GM19328 (cell line): ENCODE data around the gene FOXI1.

Experiments used
- ATAC-seq: cut with Tn5 transposase; IDR thresholded peaks from one replicate; pipeline ENCODE4 v1.9.1; 2021; ENCODE audit warnings: mild to moderate bottlenecking, moderate library complexity; ENCODE audit not compliant: unreplicated experiment

Gene FOXI1

DNA sequence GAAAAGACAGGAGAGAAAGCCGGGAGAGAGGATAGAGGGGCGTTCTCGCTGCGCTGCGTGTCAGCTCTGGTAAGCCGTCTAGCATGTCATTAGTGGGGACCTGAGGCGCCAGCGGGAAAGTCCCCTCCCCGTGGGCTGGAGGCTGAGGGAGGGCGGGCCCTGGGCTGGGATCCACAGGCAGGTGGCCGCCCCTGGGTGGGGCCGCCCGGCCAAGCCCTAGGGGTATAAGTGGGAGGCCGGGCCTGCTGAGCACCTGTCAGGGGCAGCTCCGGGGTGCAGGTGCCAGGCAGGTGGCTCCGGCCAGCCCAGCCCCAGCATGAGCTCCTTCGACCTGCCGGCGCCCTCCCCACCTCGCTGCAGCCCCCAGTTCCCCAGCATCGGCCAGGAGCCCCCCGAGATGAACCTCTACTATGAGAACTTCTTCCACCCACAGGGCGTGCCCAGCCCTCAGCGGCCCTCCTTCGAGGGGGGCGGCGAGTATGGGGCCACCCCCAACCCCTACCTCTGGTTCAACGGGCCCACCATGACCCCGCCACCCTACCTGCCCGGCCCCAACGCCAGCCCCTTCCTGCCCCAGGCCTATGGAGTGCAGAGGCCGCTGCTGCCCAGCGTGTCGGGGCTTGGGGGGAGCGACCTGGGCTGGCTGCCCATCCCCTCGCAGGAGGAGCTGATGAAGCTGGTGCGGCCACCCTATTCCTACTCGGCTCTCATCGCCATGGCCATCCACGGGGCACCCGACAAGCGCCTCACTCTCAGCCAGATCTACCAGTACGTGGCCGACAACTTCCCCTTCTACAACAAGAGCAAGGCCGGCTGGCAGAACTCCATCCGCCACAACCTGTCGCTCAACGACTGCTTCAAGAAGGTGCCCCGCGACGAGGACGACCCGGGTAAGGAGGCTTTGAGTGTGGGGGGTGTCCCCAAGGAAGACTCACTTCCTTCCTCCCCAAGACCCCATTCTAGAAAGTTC, at the start of gene FOXI1:
TSS of gene FOXI1 (plus strand) at position 256 of the 970 bp plus-strand sequence. CDS start at position 317, 61 bp downstream.
- no peak for ATAC-seq

DNA sequence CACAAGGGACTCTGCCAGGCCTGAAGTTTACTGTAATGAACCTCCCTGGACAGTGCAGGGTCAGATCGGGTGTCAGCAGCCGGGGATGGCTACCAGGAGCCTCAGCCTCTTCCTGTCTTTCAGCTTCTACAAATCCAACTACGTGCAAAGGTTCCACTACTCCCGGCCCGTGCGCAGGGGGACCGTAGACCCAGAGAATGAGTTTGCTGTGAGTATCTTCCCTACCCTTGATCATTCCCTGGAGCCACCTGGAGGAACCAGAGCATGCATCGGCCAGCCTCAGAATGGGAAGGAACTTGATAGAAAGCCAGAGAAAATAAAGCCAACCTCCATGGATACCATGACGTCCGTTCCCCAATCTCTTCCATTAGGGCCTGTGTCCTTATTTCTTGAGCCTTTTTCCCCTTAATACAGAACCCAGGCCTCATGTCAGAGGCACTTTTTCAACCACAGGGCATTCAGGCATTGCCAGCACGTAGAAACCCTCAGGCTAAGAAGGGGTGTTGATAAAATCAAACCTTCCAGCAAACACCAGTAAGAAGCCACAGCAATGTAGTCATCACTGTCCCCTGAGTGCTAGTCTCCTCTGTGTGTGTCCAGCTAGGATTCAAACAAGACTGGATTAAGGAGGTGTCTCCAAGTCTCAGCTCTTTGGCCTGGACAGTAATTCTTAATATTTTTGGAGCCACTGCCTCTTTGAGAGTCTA, 49.0 kb upstream of the FOXI1 start:
- no peak for ATAC-seq

DNA sequence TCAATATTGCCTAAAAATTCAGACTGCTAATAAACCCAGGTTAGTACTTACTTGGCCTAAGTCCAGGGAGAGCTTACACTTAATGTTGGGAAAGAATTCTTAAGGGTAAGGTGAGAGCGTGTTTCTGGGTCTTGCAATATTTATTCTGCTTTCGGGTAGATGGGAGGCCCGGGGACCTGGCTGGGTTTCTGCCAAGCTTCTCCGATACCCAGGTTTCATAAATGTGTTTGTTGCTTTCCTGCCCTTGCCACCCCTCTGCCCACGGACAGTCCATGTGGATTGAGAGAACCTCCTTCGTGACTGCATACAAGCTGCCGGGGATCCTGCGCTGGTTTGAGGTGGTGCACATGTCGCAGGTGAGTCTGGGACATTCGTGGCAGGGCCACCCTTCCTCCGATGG, 48.4 kb upstream of the FOXI1 start:
- no peak for ATAC-seq

DNA sequence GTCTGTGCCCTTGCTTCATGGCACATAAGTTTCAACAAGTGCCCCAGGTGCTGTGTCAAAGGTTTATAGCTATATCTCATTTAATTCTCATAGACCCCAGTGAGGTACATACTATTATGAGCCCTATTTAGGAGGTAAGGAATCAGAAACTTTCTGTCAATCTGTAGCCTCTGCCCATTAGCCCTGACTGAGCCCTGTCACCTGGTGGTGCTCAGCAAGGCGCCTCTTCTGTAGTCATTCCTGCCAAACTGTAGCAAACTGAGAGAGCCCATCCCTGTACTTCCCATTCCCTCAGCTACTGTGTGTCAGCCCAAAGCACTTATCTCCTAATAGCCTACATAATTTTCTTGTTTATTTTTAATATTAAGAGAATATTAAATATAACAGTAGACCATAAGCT, 46.5 kb upstream of the FOXI1 start:
- ATAC-seq = no peak

DNA sequence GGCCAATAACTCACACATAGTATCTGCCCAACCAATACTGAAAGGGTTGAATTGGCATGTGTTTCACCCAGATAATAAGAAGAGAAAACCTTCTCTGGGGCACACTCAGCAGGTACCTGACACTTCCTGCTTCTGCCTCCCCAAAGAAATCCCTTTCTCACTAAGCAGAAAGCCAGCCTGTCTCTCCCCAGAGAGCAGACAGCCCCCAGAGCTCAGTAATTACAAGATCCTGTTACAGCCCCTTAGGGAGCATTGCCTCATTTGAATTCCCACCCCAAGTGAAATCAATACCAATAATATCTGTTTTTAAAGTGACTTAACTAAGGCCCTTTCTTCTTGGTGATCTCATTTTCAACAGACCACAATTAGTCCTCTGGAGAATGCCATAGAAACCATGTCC, 38.5 kb upstream of the FOXI1 start:
- ATAC-seq = no peak

DNA sequence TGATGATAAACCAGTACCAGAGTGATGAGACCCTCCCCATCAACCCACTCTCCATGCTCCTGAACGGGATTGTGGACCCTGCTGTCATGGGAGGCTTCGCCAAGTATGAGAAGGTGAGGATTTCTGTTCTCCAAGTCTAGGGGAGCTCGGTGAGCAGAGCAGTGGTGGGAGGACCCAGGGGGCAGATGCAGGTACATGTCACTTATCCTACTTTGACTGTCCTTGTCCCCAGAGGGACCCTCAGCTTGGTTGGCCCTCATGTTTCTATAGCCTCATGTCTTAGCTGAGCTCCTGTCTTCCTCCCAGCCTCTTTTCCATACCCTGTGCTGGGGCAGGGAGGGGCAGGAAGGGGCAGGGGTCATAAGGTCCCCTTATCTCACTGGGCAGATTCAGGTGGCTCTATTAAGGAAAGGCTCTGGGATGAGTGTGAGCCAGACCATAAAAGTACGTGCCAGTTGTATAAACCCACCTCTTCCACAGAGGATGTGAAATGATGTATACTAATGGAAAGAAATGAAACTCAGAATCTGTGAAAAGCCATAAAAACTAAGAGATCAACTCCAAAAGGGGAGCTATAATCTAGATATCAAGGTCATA, 38.0 kb upstream of the FOXI1 start:
- no peak for ATAC-seq

DNA sequence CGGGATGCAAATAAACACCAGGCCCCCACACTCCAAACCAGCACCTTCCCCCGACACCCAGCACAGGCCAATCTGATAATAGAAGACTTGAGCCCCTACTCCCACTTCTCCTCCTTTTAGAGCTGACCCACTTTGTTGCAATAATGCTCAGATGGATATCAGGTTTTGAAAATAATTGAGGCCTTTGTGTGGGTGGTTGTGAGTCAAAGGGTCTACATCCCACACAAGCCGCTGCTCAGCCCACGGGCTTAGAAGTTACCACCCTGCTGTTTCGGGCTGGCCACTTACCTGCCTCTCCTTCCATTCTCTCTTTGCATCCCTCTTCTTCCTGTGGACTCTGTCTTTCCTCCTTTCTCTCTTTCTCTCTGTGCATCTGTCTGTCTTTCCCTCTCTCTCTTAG, 36.2 kb upstream of the FOXI1 start:
- no peak for ATAC-seq

DNA sequence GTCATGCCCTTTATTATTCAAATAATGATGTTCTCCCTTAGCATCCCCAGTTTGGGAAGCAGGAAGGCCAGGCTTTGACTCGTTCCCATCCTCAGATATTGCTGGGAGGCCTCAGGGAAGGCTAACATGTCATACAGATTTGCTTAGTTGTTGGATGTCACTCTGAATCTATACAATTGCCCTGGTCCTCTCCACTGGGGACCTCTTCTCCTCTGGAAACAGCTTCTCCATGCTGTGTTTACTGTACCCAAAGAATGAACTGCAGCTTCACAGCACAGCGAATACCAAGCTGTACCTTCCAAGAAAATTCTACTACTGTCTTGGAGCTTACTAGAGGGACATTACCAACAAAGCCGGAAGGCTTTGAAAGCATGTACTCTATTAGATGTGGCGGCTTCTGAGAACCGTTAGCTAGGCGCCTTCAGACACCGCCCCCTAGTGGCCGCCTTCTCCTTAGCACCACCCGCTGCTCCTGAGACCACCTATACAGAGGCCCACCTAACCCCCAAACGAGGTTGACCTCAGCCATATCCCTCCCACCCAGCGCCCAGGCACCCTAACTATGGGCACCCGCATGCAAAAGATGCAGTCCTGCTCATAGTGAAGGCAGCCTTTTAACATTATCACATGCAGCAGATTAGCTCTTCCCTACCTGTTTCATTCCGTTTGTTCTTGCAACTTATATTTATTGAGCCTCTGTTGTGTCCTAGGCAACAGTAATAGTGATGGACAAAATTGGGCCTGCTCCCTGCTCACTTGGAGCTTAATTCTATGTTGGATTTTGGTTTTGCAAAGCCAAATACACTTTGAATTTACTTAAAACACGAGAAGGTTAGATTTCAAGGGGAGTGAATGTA, 34.9 kb upstream of the FOXI1 start:
- ATAC-seq = no peak

DNA sequence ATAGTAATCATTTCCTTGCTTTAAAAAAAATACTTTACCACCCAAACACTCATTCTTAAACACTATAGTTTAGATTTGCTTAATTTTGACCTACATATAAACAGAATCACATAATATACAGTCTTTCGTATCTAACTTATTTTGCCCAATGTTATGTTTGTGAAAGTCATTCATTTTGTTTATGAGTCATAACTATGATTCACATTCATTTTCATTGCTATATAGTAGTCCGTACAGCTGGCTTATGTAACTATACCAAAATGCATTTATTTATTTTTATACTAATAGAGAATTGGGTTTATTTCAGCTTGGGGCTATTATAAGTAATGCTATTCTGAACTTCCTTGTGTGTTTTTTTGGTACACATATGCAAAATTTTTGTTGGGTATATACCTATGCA, 33.9 kb upstream of the FOXI1 start:
- no peak for ATAC-seq

DNA sequence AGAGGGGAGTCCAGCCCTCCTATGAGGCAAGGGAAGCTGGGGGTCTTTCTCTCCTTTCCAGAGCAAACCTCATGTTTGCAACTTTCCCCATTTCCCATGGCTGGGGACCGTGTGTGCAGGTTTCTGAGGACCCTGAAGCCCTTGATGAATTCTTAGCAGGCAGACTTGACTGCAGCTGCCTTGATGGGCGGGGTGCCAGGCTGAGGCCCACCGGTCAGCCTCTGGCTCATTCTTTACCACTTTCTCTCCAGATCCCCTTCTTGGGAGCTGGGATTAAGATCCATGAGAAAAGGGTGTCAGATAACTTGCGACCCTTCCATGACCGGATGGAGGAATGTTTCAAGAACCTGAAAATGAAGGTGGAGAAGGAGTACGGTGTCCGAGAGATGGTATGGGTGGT, 30.0 kb upstream of the FOXI1 start:
- ATAC-seq = no peak

DNA sequence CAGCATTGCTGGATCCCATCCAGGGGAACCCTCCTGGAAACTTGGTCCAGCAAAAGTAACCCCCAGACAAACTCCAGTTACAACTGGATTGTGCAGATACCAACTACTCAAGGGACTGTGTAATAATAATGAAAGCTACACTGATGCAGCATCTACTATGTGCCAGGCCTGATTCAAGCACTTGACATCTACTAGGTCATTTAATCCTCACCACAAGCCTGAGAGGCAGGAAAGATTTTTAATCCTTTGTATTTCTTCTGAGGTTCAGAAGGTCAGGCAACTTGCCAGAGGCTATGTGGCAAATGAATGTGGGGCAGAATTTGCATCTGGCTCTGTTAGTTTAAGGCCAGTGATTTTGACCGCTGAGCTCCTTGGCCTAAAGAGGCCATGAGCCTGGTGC, 29.5 kb upstream of the FOXI1 start:
- no peak for ATAC-seq

DNA sequence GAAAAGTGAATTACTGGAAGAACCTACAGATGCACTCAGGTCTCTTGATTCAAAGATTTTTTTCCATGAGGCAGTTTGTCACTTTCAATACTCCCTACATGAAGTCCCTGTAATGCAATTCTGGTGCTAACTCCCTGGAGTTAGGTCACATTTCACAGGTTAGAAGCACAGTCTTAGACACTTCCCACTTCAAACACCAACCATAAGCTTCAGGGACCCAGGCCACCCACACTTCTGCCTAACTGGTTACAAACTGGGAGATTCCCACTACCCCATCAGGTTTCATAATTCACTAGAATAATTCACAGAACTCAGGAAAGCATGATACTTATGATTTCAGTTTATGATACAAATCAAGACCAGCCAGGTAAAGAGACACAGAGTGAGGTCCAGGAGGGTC, 29.0 kb upstream of the FOXI1 start:
- ATAC-seq = no peak

DNA sequence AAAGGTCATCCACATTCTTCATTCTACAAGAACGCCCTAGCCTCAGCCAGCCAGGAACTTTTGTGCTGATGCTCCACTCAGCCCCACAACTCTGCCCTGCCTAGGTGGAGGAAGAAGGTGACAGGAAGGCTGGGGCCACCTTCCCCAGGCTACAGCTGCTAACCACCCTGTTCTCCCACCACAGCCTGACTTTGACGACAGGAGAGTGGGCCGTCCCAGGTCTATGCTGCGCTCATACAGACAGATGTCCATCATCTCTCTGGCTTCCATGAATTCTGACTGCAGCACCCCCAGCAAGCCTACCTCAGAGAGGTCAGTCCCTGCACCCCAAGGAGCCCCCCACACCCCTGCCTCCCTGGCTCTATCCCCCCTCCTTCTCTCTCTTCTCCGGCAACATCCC, 28.2 kb upstream of the FOXI1 start:
- no peak for ATAC-seq

DNA sequence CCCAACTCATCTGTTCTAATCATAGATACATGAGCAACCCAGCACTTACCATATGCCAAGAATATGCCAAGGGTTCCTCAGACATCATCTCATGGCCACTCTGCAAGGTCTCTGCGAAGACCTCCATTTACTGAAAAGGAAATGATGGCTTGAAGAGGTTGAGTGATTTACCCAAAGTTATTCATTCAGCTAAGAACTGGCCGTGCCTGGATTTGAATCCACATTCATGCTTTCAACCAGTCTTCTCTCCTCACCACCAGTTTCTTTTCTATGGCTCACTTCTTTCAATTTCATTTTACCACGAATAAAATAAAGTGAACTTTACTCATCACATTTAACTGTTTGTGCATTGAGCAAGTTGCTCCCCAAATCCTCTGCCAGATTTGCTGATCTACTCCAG, 27.2 kb upstream of the FOXI1 start:
- ATAC-seq = no peak

DNA sequence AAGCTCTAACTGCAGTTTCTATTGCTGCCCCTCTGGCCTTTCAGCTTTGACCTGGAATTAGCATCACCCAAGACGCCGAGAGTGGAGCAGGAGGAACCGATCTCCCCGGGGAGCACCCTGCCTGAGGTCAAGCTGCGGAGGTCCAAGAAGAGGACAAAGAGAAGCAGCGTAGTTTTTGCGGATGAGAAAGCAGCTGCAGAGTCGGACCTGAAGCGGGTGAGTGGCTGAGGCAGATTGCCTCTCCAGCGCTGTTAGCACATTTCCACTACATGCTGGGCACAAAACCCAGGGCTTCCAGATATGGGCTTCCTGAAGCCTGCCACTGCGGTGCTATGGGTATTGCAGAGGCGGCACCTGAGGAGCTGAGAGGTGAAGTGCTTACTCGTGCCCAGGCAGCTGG, 26.8 kb upstream of the FOXI1 start:
- ATAC-seq = no peak

DNA sequence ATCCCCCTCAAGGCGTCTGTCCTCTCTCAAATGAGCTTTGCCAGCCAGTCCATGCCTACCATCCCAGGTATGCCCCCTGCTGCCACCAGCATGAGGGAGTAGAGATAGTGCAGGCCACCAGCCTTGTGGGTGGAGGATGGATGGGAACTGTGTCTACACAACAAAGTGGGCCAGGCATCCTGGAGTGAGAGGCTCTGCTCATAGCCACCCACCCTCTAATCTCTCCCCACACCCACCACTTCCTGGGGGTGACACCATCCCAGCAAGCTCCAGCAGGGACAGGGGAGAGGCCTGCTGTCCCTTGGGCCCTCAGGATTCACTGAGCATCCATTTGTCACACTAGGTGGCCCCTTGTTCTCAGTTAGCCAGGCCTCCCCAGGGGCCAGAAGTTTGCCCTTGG, 25.5 kb upstream of the FOXI1 start:
- no peak for ATAC-seq

DNA sequence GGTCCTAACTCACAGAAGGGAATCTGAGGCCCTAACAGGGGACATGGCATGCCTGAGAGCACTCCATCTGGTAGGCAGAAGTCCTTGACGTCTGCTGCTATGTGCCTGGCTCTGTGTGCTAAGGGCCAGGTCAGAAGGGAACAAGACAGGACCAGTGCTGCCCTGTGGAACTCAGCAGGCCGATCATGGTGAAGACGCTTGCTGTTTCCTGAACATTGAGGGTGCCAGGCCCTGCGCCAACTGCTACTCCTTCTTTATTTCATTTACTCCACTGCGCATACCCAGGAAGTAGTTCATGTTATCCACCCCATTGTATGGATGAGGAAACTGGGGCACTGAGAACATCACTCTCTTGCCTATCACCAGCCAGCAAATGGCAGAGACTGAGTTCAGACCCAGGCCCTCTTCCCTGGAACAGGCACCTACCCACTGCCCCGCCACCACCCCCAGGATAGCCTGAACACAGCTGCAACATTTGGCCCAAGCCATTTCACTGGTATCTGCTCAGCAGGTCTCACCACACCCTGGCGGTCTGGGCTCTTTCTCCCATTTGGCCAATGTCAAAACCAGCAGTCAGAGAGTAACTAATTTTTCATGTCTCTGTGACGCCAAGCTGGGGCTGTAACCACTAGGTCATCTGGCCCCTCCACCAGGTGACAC, 24.8 kb upstream of the FOXI1 start:
- no peak for ATAC-seq

DNA sequence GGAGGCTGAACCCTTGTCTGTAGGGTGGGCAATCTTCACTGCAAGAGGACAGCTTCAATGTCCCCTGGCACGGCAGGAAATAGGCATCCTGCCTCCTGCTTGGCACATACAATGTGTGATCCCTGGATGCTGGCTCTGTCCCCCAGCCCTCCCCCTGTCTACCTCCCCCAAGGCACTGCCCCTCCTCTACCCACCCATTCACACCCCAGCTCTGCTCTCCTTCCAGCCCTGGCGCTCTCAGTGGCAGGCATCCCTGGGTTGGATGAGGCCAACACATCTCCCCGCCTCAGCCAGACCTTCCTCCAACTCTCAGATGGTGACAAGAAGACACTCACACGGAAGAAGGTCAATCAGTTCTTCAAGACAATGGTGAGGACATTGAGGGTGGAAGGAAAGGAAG, 24.1 kb upstream of the FOXI1 start:
- no peak for ATAC-seq

DNA sequence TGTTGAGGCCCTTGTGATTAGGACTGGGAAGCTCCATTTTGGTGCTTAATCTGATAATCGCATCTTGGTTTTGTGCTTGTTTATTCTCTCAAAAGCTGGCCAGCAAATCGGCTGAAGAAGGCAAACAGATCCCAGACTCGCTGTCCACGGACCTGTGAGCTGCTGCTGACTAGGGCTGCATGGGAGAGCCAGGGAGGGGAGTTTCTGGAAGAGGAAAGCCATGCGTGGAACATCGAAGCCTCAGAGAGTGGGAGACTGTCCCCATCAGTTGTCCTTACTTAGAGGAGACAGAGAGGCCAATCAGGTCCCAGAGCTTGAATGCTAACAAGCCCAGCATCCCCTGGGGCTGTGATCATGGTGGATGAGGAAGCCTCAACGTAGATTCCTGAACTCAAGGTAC, 23.0 kb upstream of the FOXI1 start:
- ATAC-seq = no peak

DNA sequence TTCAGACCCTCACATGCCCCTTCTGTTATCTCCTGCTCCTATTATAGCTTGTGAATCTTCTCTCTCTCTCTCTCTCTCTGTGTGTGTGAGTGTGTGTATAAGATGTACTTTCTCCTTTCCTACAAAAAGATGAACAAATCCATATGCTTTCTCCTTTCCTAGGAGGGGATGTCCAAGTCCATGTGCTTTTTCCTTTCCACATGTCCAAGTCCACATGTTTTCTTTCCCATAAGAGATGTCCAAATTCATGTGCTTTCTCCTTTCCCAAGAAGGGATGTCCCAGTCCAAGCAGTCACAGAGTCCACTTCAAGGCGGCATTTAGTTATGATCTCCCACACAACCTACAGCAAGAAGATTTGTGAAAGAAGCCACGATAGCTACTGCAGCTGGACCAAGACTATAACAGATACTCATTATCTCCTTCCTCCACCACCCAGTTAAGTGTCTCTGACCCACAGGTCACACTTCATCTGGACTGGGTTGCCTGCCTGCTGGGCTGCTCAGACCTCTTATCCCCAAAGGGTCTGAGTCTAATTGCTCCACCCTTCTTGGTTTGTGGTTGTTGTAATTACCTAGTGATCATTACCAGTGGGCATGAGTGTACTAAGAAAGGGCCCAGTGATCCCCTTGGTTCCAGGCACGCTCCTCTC, 18.4 kb upstream of the FOXI1 start:
- ATAC-seq = no peak
